Activated CD8-positive, alpha-beta memory T cell treated with anti-CD3 and anti-CD28 coated beads for 24 hours (primary cell): Measurements from ENCODE around the gene AKAP1.
A peak's percentile ranks its signal among the peaks of the same experiment; 100 is the strongest.
"Not testable (repeated sequence)": the region's sequence is repeated elsewhere in the genome, so short reads cannot be mapped to it uniquely, and the experiment has no call there.

Experiments
- DNase-seq: peaks from one replicate; pipeline ENCODE4 v3.0.0-alpha.2; 2020

Gene AKAP1

GRCh38 chr17:57078274-57078673 is 6.8 kb upstream of the AKAP1 start:
- no peak for DNase-seq

GRCh38 chr17:57080718-57081117 is 4.3 kb upstream of the AKAP1 start:
- no peak for DNase-seq

- DNase-seq = no peak
These were observed 2.6 kb upstream of the AKAP1 start for GRCh38 chr17:57082441-57082840.

- no peak for DNase-seq
These were observed 665 bp upstream of the AKAP1 start for GRCh38 chr17:57084361-57084801.

- DNase-seq = no peak
These were observed 512 bp downstream of the AKAP1 start for GRCh38 chr17:57085448-57086068.

- DNase-seq = peak; percentile 68
These were observed 1.3 kb downstream of the AKAP1 start for GRCh38 chr17:57086069-57086930.

GRCh38 chr17:57088298-57088697 is 3.3 kb downstream of the AKAP1 start:
- no peak for DNase-seq

- no peak for DNase-seq
These were observed 4.3 kb downstream of the AKAP1 start for GRCh38 chr17:57089391-57089790.

- no peak for DNase-seq
These were observed 5.6 kb downstream of the AKAP1 start for GRCh38 chr17:57090560-57091185.

- no peak for DNase-seq
These were observed 6.2 kb downstream of the AKAP1 start for GRCh38 chr17:57091186-57091618.

GRCh38 chr17:57092171-57092570 is 7.1 kb downstream of the AKAP1 start:
- DNase-seq = no peak

- no peak for DNase-seq
These were observed 7.7 kb downstream of the AKAP1 start for GRCh38 chr17:57092779-57093178.

- DNase-seq = no peak
These were observed 11.6 kb downstream of the AKAP1 start for GRCh38 chr17:57096472-57097202.

GRCh38 chr17:57097832-57098421 is 12.9 kb downstream of the AKAP1 start:
- no peak for DNase-seq

- DNase-seq = no peak
These were observed 14.1 kb downstream of the AKAP1 start for GRCh38 chr17:57099165-57099564.

GRCh38 chr17:57102122-57102521 is 17.1 kb downstream of the AKAP1 start:
- no peak for DNase-seq

- not testable (repeated sequence) for DNase-seq
These were observed 17.6 kb downstream of the AKAP1 start for GRCh38 chr17:57102660-57103059.

GRCh38 chr17:57104461-57105175 is 19.6 kb downstream of the AKAP1 start:
- DNase-seq = no peak

GRCh38 chr17:57105591-57105990 is 20.5 kb downstream of the AKAP1 start:
- DNase-seq = no peak

- DNase-seq = no peak
These were observed 21.2 kb downstream of the AKAP1 start for GRCh38 chr17:57106107-57106835.

- no peak for DNase-seq
These were observed 21.9 kb downstream of the AKAP1 start for GRCh38 chr17:57106836-57107497.
